Measurements from ENCODE around the gene ATP2A2. TPM values are rescaled to one million over a fixed set of nuclear protein-coding genes. Genes with fewer than 3 reads are reported as not detected.

The ATP2A2 gene
- total RNA-seq, 2 donors from 2014 or later, result 1,597 to 3,086 TPM

GRCh38 chr12:110281549-110282299 is 677 bp downstream of the ATP2A2 start:
- H3K9me3 ChIP-seq, result no peaks in the 10 kb centered on the region
- peaks cover 50% of the 10 kb centered on the region for H3K36me3 ChIP-seq
- H3K4me3 ChIP-seq, result peak overlapping the region; percentile 88 to 98
- peak overlapping the region; percentile 98 to 100 for H3K27ac ChIP-seq
- peak; percentile 60 for DNase-seq (ENCODE audit: low spot score)
- no peak for TF ChIP-seq CTCF (IDR thresholded peaks at IDR 0.05)
- H3K4me1 ChIP-seq, result peaks cover 0 to 33% of the 10 kb centered on the region in 2 donors
- H3K27me3 ChIP-seq, result no peaks in the 10 kb centered on the region

GRCh38 chr12:110282300-110282860 is 1.3 kb downstream of the ATP2A2 start:
- no peak for DNase-seq (ENCODE audit: low spot score)
- H3K27ac ChIP-seq, result peak overlapping the region; percentile 98 to 100
- H3K27me3 ChIP-seq, result no peaks in the 10 kb centered on the region
- peaks cover 0 to 35% of the 10 kb centered on the region in 2 donors for H3K4me1 ChIP-seq
- peak overlapping the region; percentile 88 to 98 for H3K4me3 ChIP-seq
- TF ChIP-seq CTCF (IDR thresholded peaks at IDR 0.05), result no peak
- H3K9me3 ChIP-seq, result no peaks in the 10 kb centered on the region
- peaks cover 56% of the 10 kb centered on the region for H3K36me3 ChIP-seq

- no peak for TF ChIP-seq CTCF (IDR thresholded peaks at IDR 0.05)
- peak overlapping the region; percentile 98 to 100 for H3K27ac ChIP-seq
- peak; percentile 50 for DNase-seq (ENCODE audit: low spot score)
- no peaks in the 10 kb centered on the region for H3K9me3 ChIP-seq
- H3K27me3 ChIP-seq, result no peaks in the 10 kb centered on the region
- H3K36me3 ChIP-seq, result peaks cover 64% of the 10 kb centered on the region
- H3K4me3 ChIP-seq, result peak overlapping the region; percentile 88 to 98
- peaks cover 0 to 36% of the 10 kb centered on the region in 2 donors for H3K4me1 ChIP-seq
Observed at GRCh38 chr12:110282956-110283817, 2.1 kb downstream of the ATP2A2 start.

GRCh38 chr12:110284597-110284996 is 3.5 kb downstream of the ATP2A2 start:
- Histone ChIP-seq H3K36me3 (peaks cover 72% of the 10 kb centered on the region), H3K4me3 (peak overlapping the region; percentile 88 to 98), H3K27ac (peak overlapping the region; percentile 98 to 100), H3K27me3 (no peaks in the 10 kb centered on the region), H3K9me3 (no peaks in the 10 kb centered on the region), H3K4me1 (peaks cover 0 to 47% of the 10 kb centered on the region in 2 donors)
- no peak for DNase-seq (ENCODE audit: low spot score)
- TF ChIP-seq CTCF (IDR thresholded peaks at IDR 0.05), result no peak

GRCh38 chr12:110286623-110287022 is 5.6 kb downstream of the ATP2A2 start:
- Histone ChIP-seq H3K27me3 (no peaks in the 10 kb centered on the region), H3K36me3 (peaks cover 92% of the 10 kb centered on the region), H3K4me1 (peaks cover 0 to 59% of the 10 kb centered on the region in 2 donors), H3K9me3 (no peaks in the 10 kb centered on the region), H3K27ac (peak overlapping the region; percentile 98 to 100), H3K4me3 (peak overlapping the region; percentile 88 to 98)
- DNase-seq (ENCODE audit: low spot score), result no peak
- no peak for TF ChIP-seq CTCF (IDR thresholded peaks at IDR 0.05)
